Skeletal muscle cell (primary cell): Measurements from ENCODE around the gene FECH.
"Not testable (repeated sequence)": the region's sequence is repeated elsewhere in the genome, so short reads cannot be mapped to it uniquely, and the experiment has no call there.

Experiments
- DNase-seq: peaks from one replicate; pipeline ENCODE4 v3.0.0-alpha.2; 2010; ENCODE audit warnings: low read depth
- H3K4me3 ChIP-seq: 2 replicates; pipeline ENCODE4 v1.5.1; 2011; ENCODE audit warnings: low read depth, mild to moderate bottlenecking, control low read depth, low read length, moderate library complexity

Gene FECH

GRCh38 chr18:57534511-57534909 is 52.0 kb downstream of the FECH start:
- no peak overlapping the region for H3K4me3 ChIP-seq
- no peak for DNase-seq

GRCh38 chr18:57533868-57534510 is 52.5 kb downstream of the FECH start:
- DNase-seq: no peak
- H3K4me3 ChIP-seq: no peak overlapping the region

- DNase-seq: no peak
Observed at GRCh38 chr18:57533006-57533867, 53.3 kb downstream of the FECH start.

GRCh38 chr18:57529151-57529550 is 57.4 kb downstream of the FECH start:
- DNase-seq: no peak
- H3K4me3 ChIP-seq: no peak overlapping the region

More at GRCh38 chr18:57533006-57533867, 53.3 kb downstream of the FECH start:
- no peak overlapping the region for H3K4me3 ChIP-seq

- DNase-seq: no peak
- no peak overlapping the region for H3K4me3 ChIP-seq
Observed at GRCh38 chr18:57527556-57528229, 58.8 kb downstream of the FECH start.

- H3K4me3 ChIP-seq: no peak overlapping the region
- no peak for DNase-seq
Observed at GRCh38 chr18:57523171-57523956, 63.1 kb downstream of the FECH start.

GRCh38 chr18:57522348-57522747 is 64.2 kb downstream of the FECH start:
- not testable (repeated sequence) for H3K4me3 ChIP-seq, DNase-seq

- H3K4me3 ChIP-seq: no peak overlapping the region
- no peak for DNase-seq
Observed at GRCh38 chr18:57519668-57520424, 66.7 kb downstream of the FECH start.

- no peak for DNase-seq
- no peak overlapping the region for H3K4me3 ChIP-seq
Observed at GRCh38 chr18:57518533-57518932, 68.0 kb downstream of the FECH start.

- no peak overlapping the region for H3K4me3 ChIP-seq
- DNase-seq: no peak
Observed at GRCh38 chr18:57516056-57516455, 70.4 kb downstream of the FECH start.

- H3K4me3 ChIP-seq: no peak overlapping the region
Observed at GRCh38 chr18:57505231-57505630, 81.3 kb downstream of the FECH start.

GRCh38 chr18:57502624-57503023 is 83.9 kb downstream of the FECH start:
- DNase-seq: no peak
- no peak overlapping the region for H3K4me3 ChIP-seq

More at GRCh38 chr18:57505231-57505630, 81.3 kb downstream of the FECH start:
- no peak for DNase-seq

GRCh38 chr18:57498682-57499256 is 87.7 kb downstream of the FECH start:
- H3K4me3 ChIP-seq: no peak overlapping the region
- DNase-seq: no peak
